ENCODE measurements around the gene RNF40.

RNF40 gene

DNA sequence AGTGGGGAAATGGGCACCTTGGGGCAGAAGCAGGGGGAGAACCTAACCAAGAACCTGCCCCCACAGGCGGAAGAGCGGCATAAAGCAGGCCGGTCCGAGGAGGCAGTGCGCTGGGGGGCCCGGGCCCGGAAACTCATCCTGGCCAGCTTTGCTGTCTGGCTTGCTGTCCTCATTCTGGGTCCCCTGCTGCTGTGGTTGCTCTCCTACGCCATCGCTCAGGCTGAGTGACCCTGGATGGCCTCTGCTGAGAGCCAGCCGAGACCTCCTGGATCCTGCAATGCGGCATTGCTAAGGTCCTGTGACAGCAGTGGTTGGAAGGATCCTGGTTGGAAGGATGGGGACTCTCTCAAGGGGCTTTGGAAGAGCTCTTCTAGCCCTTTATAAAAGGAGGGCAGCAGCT lies 18.4 kb upstream of the RNF40 start:
- Histone ChIP-seq H3K4me3 (ENCODE audit: low read length) (no peak overlapping the region), H3K9me3 (ENCODE audit: control insufficient read depth, low read length) (no peaks in the 10 kb centered on the region), H3K4me1 (ENCODE audit: control insufficient read depth, insufficient read depth, low read length) (peaks cover 43% of the 10 kb centered on the region), H3K27me3 (replicated peaks; ENCODE audit: control insufficient read depth, insufficient read depth, low read length) (no peaks in the 10 kb centered on the region), H3K9ac (ENCODE audit: low read length) (peak overlapping the region; percentile 35), H3K36me3 (ENCODE audit: control insufficient read depth, insufficient read depth, low read length, severe bottlenecking) (peaks cover 45% of the 10 kb centered on the region)
- no peak for DNase-seq (ENCODE audit: low read depth)

DNA sequence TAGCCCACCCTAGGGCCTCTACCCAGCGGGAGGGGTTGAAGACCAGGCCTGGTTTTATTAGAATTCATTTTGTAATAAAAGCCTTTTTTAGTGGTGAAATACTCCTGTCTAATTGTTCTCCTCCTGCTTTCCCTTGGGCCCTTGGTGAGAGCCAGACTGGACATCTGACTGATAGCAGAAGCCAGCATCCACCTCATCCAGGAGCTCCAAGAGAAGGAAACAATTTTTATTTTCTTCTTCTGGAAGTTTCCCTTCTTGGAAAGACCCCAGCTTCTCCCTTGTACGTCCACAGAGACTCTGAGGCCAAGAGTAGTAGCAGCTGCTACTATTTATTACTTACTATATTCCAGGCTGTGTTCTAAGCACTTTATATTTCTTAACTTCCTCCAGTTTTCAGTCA lies 17.9 kb upstream of the RNF40 start:
- H3K4me1 ChIP-seq (ENCODE audit: control insufficient read depth, insufficient read depth, low read length), result peaks cover 43% of the 10 kb centered on the region
- no peaks in the 10 kb centered on the region for H3K9me3 ChIP-seq (ENCODE audit: control insufficient read depth, low read length)
- no peak overlapping the region for H3K4me3 ChIP-seq (ENCODE audit: low read length)
- no peaks in the 10 kb centered on the region for H3K27me3 ChIP-seq (replicated peaks; ENCODE audit: control insufficient read depth, insufficient read depth, low read length)
- DNase-seq (ENCODE audit: low read depth), result no peak
- peaks cover 41% of the 10 kb centered on the region for H3K36me3 ChIP-seq (ENCODE audit: control insufficient read depth, insufficient read depth, low read length, severe bottlenecking)
- H3K9ac ChIP-seq (ENCODE audit: low read length), result no peak overlapping the region

DNA sequence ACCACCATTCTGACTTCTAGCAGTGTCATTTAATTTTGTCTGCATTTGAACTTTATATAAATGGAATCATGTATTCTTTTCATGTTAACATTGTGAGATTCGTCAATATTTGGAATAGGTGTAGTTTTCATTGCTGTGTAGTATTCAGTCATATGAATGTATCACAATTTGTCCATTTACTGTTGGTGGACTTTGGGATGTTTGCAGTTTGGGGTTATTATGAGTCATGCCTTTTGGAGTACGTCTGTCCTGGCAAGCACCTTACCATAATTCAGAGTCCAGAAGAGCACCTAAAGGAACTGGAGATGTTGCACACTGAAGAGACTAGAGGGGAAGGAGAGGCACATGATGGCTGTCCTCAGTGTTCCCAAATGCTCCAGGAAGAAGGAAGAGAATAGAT lies 17.0 kb upstream of the RNF40 start:
- Histone ChIP-seq H3K9ac (ENCODE audit: low read length) (no peak overlapping the region), H3K36me3 (ENCODE audit: control insufficient read depth, insufficient read depth, low read length, severe bottlenecking) (peaks cover 34% of the 10 kb centered on the region), H3K4me1 (ENCODE audit: control insufficient read depth, insufficient read depth, low read length) (peaks cover 44% of the 10 kb centered on the region), H3K27me3 (replicated peaks; ENCODE audit: control insufficient read depth, insufficient read depth, low read length) (no peaks in the 10 kb centered on the region), H3K4me3 (ENCODE audit: low read length) (no peak overlapping the region), H3K9me3 (ENCODE audit: control insufficient read depth, low read length) (no peaks in the 10 kb centered on the region)
- no peak for DNase-seq (ENCODE audit: low read depth)

DNA sequence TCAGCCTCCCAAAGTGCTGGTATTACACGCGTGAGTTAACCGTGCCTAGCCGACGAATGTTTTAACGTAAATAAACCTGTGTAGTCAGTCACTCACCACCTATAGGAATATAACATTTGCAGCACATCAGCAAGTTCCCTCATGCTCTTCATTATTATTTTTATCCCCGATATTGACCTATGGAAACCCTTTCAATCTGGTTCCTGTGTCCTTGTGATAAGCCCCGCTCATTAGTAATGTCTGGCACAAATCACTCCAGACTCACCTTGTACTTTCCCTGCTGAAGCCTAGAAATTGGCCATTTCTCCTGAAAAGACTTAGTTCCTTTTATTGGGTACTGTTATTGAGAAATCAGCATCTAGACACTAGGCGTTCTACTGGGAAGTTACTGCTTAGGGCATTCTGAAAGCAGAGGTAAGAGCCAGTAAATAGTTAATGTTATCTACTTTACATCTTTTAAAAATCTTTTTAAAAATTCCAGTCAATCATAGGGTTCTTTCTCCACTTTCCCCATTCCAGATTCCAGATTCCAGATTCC lies 15.4 kb upstream of the RNF40 start:
- peaks cover 40% of the 10 kb centered on the region for H3K36me3 ChIP-seq (ENCODE audit: control insufficient read depth, insufficient read depth, low read length, severe bottlenecking)
- peaks cover 28% of the 10 kb centered on the region for H3K4me1 ChIP-seq (ENCODE audit: control insufficient read depth, insufficient read depth, low read length)
- no peaks in the 10 kb centered on the region for H3K9me3 ChIP-seq (ENCODE audit: control insufficient read depth, low read length)
- DNase-seq (ENCODE audit: low read depth), result no peak
- peak overlapping the region; percentile 78 for H3K4me3 ChIP-seq (ENCODE audit: low read length)
- peak overlapping the region; percentile 87 for H3K9ac ChIP-seq (ENCODE audit: low read length)
- no peaks in the 10 kb centered on the region for H3K27me3 ChIP-seq (replicated peaks; ENCODE audit: control insufficient read depth, insufficient read depth, low read length)

DNA sequence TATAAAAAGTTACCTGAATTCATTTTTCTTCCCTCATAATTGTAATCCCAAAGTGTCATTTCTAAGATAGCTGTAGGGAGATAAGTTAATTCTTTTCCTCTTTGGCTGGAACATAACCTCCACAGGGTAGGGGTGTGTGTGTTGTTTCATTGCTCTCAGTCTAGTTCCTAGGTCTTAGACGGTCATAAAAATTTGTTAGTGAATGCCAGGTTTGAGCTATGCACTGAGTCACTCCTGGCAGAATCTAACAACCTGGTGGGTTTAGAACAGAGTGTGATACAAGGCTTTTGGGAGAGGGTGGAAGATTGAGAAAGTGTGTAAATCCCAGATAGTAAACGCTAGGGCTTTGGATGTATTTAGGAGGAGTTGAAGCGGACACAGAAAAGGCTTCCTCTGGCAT lies 14.8 kb upstream of the RNF40 start:
- Histone ChIP-seq H3K27me3 (replicated peaks; ENCODE audit: control insufficient read depth, insufficient read depth, low read length) (no peaks in the 10 kb centered on the region), H3K9ac (ENCODE audit: low read length) (peak overlapping the region; percentile 87), H3K9me3 (ENCODE audit: control insufficient read depth, low read length) (no peaks in the 10 kb centered on the region), H3K36me3 (ENCODE audit: control insufficient read depth, insufficient read depth, low read length, severe bottlenecking) (peaks cover 34% of the 10 kb centered on the region), H3K4me3 (ENCODE audit: low read length) (peak overlapping the region; percentile 78), H3K4me1 (ENCODE audit: control insufficient read depth, insufficient read depth, low read length) (peaks cover 23% of the 10 kb centered on the region)
- DNase-seq (ENCODE audit: low read depth), result no peak

DNA sequence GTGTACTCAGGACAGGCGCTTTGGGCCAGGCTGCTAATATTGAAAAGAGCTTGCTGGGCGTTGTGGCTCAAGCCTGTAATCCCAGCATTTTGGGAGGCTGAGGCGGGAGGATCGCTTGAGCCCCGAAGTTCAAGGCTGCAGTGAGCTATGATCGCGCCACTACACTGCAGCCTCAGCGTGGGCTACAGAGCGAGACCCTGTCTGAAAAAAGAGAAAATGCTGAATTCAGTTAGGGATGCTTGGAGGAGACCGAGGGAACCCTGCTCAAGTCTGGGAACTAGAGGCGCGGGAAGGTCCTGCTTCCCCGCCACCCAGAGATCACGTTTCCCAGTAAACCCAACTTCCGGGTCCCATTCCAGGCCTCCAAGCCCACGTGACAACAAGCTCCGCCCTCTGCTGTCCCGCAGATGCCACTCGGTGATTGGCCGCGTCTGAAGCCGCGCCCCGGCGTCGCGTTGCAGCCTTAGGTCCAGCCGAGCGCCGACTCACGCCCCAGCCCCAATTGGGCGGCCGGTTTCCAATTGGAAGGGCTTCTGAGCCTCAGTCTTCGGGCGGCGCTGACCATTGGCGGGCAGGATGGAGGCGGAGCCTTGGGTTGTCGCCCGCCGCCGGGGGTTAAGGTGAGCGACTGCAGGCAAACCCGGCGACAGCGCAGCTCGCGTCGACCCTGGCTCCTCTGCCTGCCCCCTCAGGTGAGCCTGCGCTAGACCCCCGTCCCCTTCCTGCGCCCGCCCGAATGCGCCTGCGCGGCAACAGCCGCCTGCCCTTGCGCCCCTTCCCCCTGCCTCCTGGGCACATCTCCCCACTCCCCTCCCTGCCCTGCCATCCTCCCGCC lies 14.1 kb upstream of the RNF40 start, which contains the start of gene PHKG2:
Gene PHKG2, plus strand, starts transcription at position 627 of the 835 bp plus-strand sequence. CDS start 396 bp downstream, outside the sequence.
- peaks cover 23% of the 10 kb centered on the region for H3K4me1 ChIP-seq (ENCODE audit: control insufficient read depth, insufficient read depth, low read length)
- peak within 1 kb of the TSS; percentile 87 for H3K9ac ChIP-seq (ENCODE audit: low read length)
- no peaks in the 10 kb centered on the region for H3K9me3 ChIP-seq (ENCODE audit: control insufficient read depth, low read length)
- H3K27me3 ChIP-seq (replicated peaks; ENCODE audit: control insufficient read depth, insufficient read depth, low read length), result no peaks in the 10 kb centered on the region
- peak within 1 kb of the TSS; percentile 78 for H3K4me3 ChIP-seq (ENCODE audit: low read length)
- DNase-seq (ENCODE audit: low read depth), result peak; percentile 100
- H3K36me3 ChIP-seq (ENCODE audit: control insufficient read depth, insufficient read depth, low read length, severe bottlenecking), result peaks cover 34% of the 10 kb centered on the region

DNA sequence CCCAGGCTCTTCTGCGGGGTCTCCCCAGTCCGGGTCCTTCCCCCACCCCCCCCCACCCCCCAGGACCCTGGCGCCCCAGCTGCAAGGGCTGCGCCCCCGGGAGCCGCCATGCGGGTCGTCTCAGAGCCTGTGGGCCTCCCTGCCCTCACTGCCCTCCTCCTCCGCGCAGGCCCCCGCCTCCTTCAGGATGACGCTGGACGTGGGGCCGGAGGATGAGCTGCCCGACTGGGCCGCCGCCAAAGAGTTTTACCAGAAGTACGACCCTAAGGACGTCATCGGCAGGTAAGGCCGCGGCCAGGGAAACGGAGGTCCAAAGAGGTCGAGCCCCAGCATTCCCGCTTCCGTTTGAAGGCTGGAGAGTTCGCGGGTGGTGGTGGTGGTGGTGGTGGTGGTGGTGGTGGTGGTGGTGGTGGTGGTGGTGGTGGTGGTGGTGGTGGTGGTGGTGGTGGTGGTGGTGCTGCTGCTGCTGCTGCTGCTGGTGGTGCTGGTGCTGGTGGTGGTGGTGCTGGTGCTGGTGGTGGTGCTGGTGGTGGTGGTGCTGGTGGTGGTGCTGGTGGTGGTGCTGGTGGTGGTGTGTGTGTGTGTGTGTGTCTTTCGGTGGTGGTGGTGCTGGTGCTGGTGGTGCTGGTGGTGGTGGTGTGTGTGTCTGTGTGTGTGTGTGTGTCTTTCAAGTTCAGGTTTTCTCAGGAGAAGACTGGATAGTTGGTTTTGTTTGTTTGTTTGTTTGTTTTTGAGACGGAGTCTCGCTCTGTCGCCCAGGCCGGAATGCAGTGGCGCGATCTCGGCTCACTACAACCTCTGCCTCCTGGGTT lies 13.3 kb upstream of the RNF40 start:
- peak; percentile 56 for DNase-seq (ENCODE audit: low read depth)
- Histone ChIP-seq H3K9ac (ENCODE audit: low read length) (peak overlapping the region; percentile 79), H3K9me3 (ENCODE audit: control insufficient read depth, low read length) (no peaks in the 10 kb centered on the region), H3K36me3 (ENCODE audit: control insufficient read depth, insufficient read depth, low read length, severe bottlenecking) (peaks cover 37% of the 10 kb centered on the region), H3K27me3 (replicated peaks; ENCODE audit: control insufficient read depth, insufficient read depth, low read length) (no peaks in the 10 kb centered on the region), H3K4me3 (ENCODE audit: low read length) (peak overlapping the region; percentile 78), H3K4me1 (ENCODE audit: control insufficient read depth, insufficient read depth, low read length) (peaks cover 19% of the 10 kb centered on the region)

DNA sequence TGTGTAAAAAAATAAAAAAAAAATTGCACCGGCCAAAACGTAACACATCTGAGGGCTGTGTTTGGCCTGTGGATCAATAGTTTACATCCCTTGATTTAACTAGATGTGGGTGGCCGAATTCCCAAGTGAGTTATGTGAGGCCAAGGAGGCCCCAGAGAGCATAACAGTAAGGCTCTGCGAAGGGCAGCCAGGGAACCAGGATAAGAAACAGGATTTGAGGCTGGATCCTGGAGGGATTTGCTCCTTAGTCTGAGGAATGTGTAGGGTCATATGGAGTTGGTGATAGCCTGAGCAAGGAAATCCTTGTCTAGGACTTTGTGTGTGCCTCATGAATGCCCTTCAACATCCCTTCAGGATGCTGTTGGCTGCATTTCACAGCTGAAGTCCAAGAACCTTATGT lies 11.9 kb upstream of the RNF40 start:
- no peak for DNase-seq (ENCODE audit: low read depth)
- Histone ChIP-seq H3K27me3 (replicated peaks; ENCODE audit: control insufficient read depth, insufficient read depth, low read length) (no peaks in the 10 kb centered on the region), H3K9ac (ENCODE audit: low read length) (no peak overlapping the region), H3K9me3 (ENCODE audit: control insufficient read depth, low read length) (no peaks in the 10 kb centered on the region), H3K4me1 (ENCODE audit: control insufficient read depth, insufficient read depth, low read length) (peaks cover 20% of the 10 kb centered on the region), H3K4me3 (ENCODE audit: low read length) (no peak overlapping the region), H3K36me3 (ENCODE audit: control insufficient read depth, insufficient read depth, low read length, severe bottlenecking) (peaks cover 37% of the 10 kb centered on the region)

DNA sequence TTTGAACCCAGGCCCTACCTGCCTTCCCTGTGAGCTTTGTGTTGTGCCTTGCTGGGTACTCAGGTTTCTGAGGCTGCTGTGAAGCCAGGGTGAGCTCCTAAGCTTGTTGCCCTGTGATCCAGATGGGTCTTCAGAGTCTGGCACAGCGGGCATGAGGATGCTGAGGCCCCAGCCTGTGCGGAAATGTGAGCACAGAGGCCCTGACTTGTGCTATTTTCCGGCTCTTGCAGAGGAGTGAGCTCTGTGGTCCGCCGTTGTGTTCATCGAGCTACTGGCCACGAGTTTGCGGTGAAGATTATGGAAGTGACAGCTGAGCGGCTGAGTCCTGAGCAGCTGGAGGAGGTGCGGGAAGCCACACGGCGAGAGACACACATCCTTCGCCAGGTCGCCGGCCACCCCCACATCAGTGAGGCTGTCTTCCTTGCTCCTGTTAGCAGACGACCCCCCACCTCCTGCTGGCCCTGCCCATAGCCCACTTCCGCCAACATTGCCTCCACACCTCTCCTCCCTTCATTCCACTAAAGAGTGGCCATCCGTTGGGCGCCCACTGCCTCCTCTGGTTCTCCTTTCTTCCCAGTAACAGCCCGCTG lies 11.2 kb upstream of the RNF40 start:
- Histone ChIP-seq H3K9me3 (ENCODE audit: control insufficient read depth, low read length) (no peaks in the 10 kb centered on the region), H3K36me3 (ENCODE audit: control insufficient read depth, insufficient read depth, low read length, severe bottlenecking) (peaks cover 36% of the 10 kb centered on the region), H3K9ac (ENCODE audit: low read length) (no peak overlapping the region), H3K27me3 (replicated peaks; ENCODE audit: control insufficient read depth, insufficient read depth, low read length) (no peaks in the 10 kb centered on the region), H3K4me1 (ENCODE audit: control insufficient read depth, insufficient read depth, low read length) (peaks cover 20% of the 10 kb centered on the region), H3K4me3 (ENCODE audit: low read length) (no peak overlapping the region)
- DNase-seq (ENCODE audit: low read depth), result no peak

DNA sequence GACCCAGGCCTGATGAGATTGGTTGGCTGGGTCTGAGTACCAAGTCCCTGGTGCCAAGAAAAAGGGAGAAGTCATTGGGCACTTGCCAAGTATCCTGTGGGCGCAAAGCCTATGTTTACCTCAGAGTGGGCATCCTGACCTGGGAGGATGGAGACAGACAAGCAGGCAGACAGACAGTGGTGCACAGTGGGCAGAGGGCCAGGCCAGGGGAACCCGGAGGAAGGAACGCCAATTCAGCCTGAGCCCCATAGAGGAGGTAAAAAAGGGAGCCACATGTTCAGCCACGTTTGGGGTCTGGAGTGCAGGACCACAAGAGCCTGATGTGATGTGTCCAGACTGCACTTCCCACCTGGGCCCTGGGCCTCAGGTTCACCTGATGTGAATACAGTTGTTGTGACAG lies 8.5 kb upstream of the RNF40 start:
- Histone ChIP-seq H3K36me3 (ENCODE audit: control insufficient read depth, insufficient read depth, low read length, severe bottlenecking) (peaks cover 51% of the 10 kb centered on the region), H3K4me3 (ENCODE audit: low read length) (no peak overlapping the region), H3K9ac (ENCODE audit: low read length) (no peak overlapping the region), H3K27me3 (replicated peaks; ENCODE audit: control insufficient read depth, insufficient read depth, low read length) (no peaks in the 10 kb centered on the region), H3K4me1 (ENCODE audit: control insufficient read depth, insufficient read depth, low read length) (peaks cover 6% of the 10 kb centered on the region), H3K9me3 (ENCODE audit: control insufficient read depth, low read length) (no peaks in the 10 kb centered on the region)
- no peak for DNase-seq (ENCODE audit: low read depth)

Data from adipocyte (in vitro differentiated cells).